Astrocyte of the spinal cord (primary cell): ENCODE measurements around the gene PLEKHO2.

ENCODE experiments used
- DNase-seq: peaks from one replicate; pipeline ENCODE4 v3.0.0; 2011; ENCODE audit warnings: low read depth, low spot score
- H3K4me3 ChIP-seq: 2 replicates; pipeline ENCODE4 v1.5.1; 2011; ENCODE audit warnings: low read depth, mild to moderate bottlenecking, low read length, moderate library complexity
- in situ Hi-C: cut with HindIII; loops from 2 replicates; pipeline ENCODE4 v1.10.0; 2017; ENCODE audit warnings: low sequenced_read_pairs
- TF ChIP-seq, protein P1 (sequence below): IDR thresholded peaks from 2 replicates; pipeline ENCODE4 v1.5.1; 2012; ENCODE audit warnings: low read depth, mild to moderate bottlenecking, low read length, inconsistent platforms

The PLEKHO2 gene

DNA sequence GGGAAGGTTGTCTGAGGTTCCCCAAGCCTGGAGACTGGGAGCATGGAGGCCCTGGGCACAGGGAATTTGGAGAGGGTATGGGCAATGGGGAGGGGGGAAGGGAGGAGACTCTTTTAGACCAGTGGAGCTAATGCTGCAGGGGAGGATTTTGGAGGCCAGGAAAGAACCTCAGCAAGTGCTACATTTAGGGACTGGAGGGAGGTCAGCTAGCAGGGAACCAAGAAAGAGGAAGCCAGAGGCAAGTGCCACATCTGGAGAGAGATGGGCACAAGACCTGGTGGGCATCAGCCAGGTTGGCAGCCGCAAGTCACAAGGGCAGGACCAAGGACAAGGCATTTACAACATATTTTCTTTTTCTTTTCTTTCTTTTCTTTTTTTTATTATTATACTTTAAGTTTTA lies 20.7 kb downstream of the PLEKHO2 start:
- in situ Hi-C loops, result no loop called here
- TF ChIP-seq, protein P1, sequence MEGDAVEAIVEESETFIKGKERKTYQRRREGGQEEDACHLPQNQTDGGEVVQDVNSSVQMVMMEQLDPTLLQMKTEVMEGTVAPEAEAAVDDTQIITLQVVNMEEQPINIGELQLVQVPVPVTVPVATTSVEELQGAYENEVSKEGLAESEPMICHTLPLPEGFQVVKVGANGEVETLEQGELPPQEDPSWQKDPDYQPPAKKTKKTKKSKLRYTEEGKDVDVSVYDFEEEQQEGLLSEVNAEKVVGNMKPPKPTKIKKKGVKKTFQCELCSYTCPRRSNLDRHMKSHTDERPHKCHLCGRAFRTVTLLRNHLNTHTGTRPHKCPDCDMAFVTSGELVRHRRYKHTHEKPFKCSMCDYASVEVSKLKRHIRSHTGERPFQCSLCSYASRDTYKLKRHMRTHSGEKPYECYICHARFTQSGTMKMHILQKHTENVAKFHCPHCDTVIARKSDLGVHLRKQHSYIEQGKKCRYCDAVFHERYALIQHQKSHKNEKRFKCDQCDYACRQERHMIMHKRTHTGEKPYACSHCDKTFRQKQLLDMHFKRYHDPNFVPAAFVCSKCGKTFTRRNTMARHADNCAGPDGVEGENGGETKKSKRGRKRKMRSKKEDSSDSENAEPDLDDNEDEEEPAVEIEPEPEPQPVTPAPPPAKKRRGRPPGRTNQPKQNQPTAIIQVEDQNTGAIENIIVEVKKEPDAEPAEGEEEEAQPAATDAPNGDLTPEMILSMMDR, result no peak
- no peak for DNase-seq

DNA sequence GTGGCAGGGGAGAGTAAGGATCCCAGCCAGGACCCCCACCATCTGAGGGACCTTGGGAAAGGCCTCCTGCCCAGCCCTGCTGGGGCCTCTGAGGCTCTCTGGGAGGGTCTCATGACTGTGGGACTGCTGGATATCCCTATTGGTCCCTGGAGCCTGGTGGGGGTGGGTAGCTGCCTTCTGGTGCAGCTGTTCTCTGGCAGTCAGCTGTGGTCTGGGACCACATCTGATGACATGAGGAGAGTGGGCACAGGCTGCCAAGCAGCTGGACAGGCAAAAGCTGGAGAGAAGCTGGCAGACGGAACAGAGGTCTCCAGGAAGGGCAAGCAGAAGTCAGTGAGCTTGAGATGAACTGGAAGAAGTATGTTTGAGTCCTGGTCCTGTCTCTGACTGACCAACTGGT lies 22.4 kb downstream of the PLEKHO2 start:
- TF ChIP-seq, protein P1, result no peak

More for the DNA sequence above, 20.7 kb downstream of the PLEKHO2 start:
- no peak overlapping the region for H3K4me3 ChIP-seq

DNA sequence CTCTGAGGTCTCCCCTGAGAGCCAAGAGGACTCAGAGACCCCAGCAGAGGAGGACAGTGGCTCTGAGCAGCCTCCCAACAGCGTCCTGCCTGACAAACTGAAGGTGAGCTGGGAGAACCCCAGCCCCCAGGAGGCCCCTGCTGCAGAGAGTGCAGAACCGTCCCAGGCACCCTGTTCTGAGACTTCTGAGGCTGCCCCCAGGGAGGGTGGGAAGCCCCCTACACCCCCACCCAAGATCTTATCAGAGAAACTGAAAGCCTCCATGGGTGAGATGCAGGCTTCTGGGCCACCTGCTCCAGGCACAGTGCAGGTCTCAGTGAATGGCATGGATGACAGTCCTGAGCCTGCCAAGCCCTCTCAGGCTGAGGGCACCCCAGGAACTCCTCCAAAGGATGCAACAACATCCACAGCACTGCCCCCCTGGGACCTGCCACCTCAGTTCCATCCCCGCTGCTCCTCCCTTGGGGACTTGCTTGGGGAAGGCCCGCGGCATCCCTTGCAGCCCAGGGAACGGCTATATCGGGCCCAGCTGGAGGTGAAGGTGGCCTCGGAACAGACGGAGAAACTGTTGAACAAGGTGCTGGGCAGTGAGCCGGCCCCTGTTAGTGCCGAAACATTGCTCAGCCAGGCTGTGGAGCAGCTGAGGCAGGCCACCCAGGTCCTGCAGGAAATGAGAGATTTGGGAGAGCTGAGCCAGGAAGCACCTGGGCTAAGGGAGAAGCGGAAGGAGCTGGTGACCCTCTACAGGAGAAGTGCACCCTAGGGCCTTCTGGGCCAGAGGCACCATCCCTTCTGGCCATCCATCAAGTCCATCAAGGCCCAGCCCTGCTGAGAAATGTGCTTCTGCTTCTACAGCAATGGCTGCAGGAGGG lies 23.6 kb downstream of the PLEKHO2 start:
- TF ChIP-seq, protein P1, result no peak
- in situ Hi-C loops, result no loop called here
- no peak for DNase-seq
- no peak overlapping the region for H3K4me3 ChIP-seq

More for the DNA sequence above, 22.4 kb downstream of the PLEKHO2 start:
- in situ Hi-C loops, result no loop called here
- H3K4me3 ChIP-seq, result no peak overlapping the region
- no peak for DNase-seq

DNA sequence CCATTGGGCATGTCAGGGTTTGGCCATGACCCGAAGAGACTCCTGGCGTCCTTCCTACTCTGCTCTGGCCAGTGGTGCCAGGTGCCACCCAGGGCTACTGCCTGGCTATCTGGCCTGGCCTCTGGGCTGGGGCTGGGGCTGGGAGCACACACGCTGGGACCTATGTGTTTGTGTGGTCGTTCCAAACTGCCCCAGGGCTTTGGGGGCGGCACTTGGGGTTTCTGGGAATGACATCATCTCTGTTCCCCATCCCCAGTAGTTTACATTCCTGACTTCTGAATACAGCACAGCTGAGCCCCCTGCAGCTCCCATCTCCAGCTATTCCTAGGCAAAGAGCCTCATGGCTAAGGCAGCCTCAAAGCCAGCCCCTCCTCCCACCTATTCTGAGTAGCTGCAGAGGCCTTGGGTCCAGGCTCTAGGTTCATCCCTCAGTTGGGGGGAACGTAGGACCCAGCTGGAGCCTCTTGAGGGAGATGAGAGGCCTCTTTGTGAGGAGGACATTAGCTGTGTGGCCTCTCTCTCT lies 24.3 kb downstream of the PLEKHO2 start:
- no peak overlapping the region for H3K4me3 ChIP-seq
- DNase-seq, result peak; percentile 96
- TF ChIP-seq, protein P1, result no peak
- in situ Hi-C loops, result no loop called here

DNA sequence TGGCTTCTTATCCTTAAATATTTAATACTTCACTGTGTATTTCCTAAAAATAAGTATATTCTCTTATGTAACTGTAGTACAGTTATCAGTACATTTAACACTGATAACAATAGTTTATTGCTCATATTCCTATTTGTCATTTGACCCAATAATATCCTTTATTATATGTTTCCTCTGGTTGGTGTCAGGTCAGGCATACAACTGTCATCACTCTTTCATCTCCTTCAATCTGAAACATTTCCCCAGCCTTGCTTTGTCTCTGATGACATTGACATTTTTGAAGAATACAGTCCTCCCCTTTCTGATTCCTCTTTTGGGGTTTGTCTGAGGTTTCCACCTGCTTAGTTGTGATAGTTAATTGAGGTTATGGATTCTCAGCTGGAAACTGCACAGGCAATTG lies 27.8 kb downstream of the PLEKHO2 start:
- in situ Hi-C loops, result no loop called here
- H3K4me3 ChIP-seq, result no peak overlapping the region
- no peak for DNase-seq
- TF ChIP-seq, protein P1, result no peak

DNA sequence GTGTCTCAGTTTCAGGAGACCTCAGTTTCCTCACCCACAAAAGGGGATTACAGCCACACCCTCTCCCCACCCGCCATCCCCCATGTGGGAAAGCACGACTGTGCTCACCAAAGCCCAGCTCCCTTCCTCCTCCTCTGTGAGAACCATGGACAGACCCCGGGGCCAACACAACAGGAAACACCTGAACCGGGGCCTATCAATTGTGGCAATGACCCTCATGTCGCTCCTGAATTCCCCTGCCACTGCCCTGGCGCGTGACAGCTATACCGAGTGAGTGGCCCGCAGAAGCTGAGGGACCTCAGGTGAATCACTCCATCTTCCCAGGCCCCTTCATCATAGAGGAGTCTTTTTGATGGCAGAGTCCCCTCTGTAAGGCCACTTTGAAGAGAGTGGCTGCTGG lies 28.6 kb downstream of the PLEKHO2 start:
- no peak overlapping the region for H3K4me3 ChIP-seq
- no peak for DNase-seq
- in situ Hi-C loops, result no loop called here
- TF ChIP-seq, protein P1, result no peak
